Cortex of kidney (tissue), 1 donor: ENCODE data around the gene RAB10.
"Not testable (repeated sequence)": the region's sequence is repeated elsewhere in the genome, so short reads cannot be mapped to it uniquely, and the experiment has no call there.

ENCODE experiments used
- DNase-seq: peaks from one replicate; lab custom pipeline; 2025; lab: John Stamatoyannopoulos, UW

RAB10 gene

GRCh38 chr2:26058390-26058789 is 24.5 kb downstream of the RAB10 start:
- no peak for DNase-seq

GRCh38 chr2:26059542-26059941 is 25.7 kb downstream of the RAB10 start:
- no peak for DNase-seq

DNA sequence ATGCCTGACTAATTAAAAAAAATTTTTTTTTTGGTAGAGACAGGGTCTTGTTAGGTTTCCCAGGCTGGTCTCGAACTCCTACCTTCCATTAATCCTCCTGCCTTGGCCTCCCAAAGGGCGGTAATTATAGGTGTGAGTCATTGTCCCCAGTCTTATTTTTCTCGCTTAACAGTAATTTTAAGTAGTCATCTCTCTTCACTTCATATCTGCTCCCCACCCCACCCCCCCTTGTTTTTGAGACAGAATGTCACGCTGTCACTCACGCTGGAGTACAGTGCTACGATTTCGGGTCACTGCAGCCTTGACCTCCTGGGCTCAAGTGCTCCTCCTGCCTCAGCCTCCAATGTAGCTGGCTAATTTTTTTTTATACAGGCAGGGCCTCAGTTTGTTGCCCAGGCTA is 27.7 kb downstream of the RAB10 start:
- no peak for DNase-seq

GRCh38 chr2:26064846-26065245 is 31.0 kb downstream of the RAB10 start:
- no peak for DNase-seq

- DNase-seq: no peak
Observed at GRCh38 chr2:26067186-26067974, 33.5 kb downstream of the RAB10 start.

DNA sequence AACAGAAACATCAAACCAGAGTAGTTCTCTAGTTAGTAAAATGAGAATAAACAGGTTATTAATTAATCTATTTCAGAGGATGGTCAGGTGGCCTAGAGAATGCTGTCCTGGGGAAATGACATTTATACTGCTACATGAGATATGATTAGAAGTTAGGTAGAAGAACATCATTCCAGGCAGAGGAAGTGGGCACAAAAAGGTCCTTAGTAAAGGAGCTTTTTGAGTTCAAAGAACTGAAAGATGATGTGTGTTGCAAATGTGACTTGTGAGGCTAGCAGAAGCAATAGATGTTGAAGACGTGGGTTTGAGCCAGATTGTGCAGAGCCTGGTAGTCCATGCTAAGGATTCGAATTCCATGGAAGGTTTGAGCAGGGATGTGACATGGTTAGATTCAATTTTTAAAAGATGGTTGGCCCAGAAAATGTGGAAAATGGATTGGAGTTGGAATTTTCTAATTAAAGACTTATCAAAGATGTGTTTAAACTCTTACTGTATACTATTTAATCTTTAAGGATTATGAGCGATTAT is 34.2 kb downstream of the RAB10 start:
- DNase-seq: no peak

DNA sequence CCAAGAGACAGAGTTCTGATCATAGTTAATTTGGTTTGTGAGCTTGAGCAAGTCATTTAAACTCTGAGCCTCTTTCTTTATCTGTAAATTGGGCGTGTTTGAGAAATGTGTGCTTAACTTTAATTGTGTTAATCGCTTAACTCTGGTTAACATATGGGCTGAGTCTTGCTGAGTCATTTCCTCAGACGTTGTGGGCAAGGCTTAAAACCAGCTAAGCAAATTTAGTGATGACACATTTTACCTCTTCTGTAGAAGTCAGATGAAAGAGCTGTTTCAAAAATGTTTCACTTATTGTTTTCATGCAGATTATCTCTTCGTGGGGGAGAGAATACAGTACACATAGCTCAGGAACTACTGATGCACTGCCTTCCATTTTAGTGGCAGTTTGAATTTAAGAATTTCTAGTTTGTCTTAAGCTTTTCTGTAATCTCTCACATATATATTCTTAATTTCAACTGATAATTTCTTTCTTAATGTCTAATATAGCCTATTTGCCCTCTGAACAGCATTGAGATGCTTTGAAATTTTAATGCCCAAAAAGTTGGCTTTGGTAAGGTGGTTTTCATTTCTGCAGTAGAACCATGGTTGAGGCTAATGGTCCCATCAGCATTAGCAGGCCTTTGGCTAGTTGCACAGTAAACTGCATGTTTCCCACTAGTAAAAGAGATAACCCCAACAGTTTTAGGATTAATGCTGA is 34.9 kb downstream of the RAB10 start:
- DNase-seq: no peak

DNA sequence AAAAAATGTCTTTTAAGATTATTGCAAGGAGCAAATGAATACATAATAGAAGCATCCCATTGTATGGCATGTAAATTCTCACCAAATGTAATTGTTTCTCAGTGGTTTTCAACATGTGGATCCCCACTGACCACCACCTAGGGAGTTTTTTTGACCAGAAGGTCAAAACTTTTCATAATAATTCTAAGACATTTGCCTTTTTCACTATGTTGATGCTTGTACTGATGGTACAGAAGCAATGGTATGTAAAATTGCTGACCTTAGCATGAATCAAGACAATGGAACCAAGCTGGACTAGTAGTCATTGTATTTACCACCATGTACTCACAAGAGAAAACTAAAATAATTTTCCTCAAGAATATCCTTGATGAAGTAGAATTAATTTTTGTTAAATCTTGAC is 36.8 kb downstream of the RAB10 start:
- DNase-seq: no peak

- DNase-seq: no peak
Observed at GRCh38 chr2:26072925-26073768, 39.3 kb downstream of the RAB10 start.

DNA sequence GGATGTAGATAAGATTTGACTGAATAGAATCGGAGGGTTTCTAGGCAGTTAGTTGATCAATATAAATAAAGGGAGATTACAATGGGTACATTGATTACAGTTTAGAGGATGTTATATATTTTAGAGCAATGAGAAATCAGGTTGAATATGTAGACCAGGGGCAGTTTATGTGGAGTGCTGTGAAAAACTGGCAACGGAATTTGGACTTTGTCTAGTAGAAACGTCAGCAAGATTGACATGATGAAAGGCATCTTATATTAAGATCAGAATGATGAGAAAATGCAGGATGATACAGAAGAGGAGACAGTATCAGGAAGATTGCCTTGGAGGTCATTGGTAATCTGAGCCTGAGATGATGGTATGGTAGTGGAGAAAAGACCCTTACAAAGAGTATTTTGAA is 39.9 kb downstream of the RAB10 start:
- no peak for DNase-seq

DNA sequence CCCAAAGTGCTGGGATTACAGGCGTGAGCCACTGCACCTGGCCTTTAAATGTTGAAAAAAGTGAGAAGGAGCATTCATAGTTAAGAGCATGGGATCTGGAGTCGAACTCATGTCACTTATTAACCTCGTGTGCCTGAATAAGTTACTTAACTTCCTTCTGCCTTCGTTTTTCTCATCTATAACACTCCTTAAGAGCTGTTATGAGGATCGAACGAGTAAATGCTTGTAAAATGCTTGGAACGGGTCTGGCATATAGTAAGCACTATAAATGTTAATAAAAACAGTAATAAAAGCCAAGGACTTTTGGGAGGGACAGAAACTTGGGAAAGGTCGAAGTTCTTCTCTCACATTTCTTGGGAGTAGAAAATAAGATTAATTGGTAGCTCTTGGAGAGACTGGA is 40.8 kb downstream of the RAB10 start:
- DNase-seq: no peak

- no peak for DNase-seq
Observed at GRCh38 chr2:26075173-26075572, 41.3 kb downstream of the RAB10 start.

DNA sequence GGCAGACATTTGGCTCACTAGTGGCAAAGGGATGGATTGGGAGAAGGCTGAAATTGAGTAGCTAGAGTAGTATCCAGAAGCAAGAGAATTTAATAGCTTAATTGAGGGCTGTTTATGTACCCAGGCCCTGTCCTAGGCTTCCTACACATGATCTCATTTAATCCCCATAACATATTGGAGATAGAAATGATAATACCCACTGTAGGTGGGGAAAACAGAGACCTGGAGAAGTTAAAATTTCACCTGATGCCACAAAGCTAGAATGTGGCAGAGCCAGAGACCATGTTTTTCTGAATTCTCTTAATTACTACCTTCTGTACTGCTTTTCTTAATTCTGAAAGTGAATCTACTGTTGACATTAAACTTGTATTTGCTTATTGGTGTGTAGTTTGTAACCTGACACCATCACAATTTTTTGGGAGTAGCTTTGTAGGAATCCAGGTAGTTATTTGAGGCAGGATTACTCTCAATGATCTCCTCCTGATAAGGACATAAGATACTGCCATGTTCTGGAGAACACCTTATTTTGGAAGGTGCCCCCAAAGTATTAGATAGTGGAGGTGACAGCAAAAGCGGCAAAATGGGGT is 42.2 kb downstream of the RAB10 start:
- DNase-seq: no peak

GRCh38 chr2:26077291-26077690 is 43.4 kb downstream of the RAB10 start:
- DNase-seq: no peak

- no peak for DNase-seq
Observed at GRCh38 chr2:26078939-26079338, 45.1 kb downstream of the RAB10 start.

GRCh38 chr2:26080356-26080755 is 46.5 kb downstream of the RAB10 start:
- no peak for DNase-seq

DNA sequence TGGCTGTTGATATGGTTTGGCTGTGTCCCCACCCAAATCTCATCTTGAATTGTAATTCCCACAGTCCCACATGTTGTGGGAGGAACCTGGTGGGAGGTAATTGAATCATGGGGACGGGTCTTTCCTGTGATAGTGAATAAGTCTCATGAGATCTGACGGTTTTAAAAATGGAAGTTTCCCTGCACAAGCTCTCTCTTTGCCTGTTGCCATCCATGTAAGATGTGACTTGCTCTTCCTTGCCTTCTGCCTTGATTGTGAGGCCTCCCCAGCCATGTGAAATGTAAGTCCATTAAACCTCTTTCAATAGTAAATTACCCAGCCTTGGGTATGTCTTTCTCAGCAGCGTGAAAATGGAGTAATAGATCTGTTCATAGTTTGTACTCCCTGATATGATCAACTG is 47.0 kb downstream of the RAB10 start:
- not testable (repeated sequence) for DNase-seq

DNA sequence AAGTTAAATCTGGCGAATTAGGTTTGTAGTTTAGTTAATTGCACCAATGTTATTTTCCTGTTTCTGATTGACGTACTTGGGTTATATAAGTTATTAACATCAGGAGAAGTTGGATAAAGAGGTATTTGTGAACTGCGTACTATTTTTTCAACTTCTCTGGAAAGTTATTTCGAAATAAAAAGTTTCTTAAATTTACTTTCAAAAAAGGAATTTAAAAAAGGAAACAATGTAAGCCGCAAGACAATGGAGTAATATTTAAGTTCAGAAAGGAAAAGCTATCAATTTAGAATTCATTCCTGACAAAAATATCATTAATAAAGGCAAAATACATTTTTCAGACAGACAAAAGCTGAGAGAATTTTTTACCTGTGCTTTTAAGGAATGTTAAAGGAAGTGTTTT is 47.7 kb downstream of the RAB10 start:
- DNase-seq: no peak

DNA sequence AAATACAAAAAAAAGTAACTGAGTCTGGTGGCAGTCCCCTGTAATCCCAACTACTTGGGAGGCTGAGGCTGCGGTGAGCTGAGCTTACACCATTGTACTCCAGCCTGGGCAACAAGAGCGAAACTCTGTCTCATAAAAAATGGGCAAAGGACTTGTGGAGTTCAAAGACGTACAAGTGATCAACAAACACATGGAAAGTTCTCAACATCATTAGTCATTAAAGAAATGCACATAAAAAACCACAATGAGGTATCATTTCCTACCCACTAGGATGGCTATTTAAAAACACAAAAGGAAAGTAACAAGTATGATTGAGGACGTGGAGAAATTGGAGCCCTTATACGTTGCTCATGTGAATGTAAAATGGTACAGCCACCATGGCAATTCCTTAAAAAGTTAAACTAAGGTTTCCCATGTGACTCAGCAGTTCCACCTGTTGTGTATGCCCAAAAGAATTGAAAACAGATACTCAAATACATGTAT is 52.3 kb downstream of the RAB10 start:
- no peak for DNase-seq

DNA sequence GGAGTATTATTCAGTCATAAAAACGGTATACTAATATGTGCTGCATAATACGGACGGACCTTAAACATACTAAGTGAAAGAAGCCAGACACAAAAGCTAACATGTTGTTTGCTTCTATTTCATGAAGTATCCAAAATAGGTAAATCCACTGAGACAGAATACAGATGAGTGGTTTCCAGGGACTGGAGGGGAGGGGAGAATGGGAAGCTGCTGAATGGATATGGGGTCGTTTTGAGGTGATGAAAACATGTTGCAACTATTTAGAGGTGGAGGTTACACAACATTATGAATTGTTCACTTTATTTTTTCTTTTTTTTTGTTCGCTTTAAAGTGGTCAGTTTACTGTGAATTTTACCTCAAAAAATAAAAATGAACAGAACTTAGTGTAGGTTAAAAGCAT is 52.9 kb downstream of the RAB10 start:
- DNase-seq: no peak

GRCh38 chr2:26088038-26088643 is 54.3 kb downstream of the RAB10 start:
- DNase-seq: no peak
